ENCODE measurements around the gene KDF1.

Gene KDF1, protein sequence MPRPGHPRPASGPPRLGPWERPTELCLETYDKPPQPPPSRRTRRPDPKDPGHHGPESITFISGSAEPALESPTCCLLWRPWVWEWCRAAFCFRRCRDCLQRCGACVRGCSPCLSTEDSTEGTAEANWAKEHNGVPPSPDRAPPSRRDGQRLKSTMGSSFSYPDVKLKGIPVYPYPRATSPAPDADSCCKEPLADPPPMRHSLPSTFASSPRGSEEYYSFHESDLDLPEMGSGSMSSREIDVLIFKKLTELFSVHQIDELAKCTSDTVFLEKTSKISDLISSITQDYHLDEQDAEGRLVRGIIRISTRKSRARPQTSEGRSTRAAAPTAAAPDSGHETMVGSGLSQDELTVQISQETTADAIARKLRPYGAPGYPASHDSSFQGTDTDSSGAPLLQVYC

GRCh38 chr1:26959722-26960624 is at the start of gene KDF1:
TSS of gene KDF1 (minus strand) at chr1:26960468. CDS start at chr1:26952380, 8,088 bp downstream.
- no peak for DNase-seq

GRCh38 chr1:27009601-27010197 is 49.4 kb upstream of the KDF1 start:
- DNase-seq = no peak

DNA sequence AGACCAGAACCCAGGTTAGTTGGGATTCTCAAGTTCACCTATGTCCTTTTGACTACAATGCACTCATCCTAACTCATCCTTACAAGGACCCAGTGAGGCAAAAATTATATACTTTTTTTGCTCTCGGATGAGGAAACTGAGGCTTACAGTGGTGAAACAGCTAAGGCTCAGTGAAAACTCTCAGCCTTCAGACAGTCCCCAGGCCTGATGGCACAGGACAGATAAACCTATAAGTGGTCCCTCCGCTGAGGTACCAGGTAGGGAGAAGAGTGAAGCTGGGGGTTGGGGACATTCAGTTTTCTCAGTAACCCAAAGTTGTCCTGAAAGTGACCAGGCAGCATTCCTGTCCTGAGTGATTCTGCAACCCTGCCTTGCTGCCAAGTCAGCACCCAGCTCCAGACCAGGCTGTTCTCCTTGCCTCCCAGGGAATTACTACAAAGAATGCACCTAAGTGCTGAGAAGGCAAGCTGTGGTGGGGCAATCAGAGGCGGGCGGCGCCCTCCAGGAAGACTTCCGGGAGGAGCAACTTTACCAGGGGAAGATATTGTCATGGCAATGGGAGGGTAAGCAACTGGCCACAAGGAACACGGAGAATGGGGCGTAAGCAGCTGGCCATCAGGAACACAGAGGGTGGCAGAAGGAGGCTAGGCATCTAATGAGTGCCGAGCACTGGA is 47.8 kb upstream of the KDF1 start:
- DNase-seq = no peak

DNA sequence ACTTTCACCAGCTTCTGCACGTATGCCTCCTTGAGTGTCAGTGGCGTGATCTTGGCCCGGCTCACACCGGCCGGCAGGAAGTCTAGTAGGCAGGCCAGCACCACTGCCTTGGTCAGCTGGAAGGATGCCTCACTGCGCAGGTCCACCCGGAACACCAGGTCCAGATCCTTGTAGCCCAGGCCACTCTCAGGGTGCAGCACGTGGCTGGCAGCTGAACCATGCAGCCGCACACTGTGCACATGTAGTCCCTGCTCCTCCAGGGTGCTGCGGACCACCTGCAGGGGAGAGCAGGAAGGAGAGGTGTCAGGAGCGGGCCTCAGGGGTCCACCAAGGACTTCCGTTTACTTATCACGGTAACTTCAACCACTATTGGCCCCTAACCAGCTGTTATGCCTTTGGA is 46.4 kb upstream of the KDF1 start:
- no peak for DNase-seq

- no peak for DNase-seq
Observed at GRCh38 chr1:27005648-27006496, 45.6 kb upstream of the KDF1 start.

DNA sequence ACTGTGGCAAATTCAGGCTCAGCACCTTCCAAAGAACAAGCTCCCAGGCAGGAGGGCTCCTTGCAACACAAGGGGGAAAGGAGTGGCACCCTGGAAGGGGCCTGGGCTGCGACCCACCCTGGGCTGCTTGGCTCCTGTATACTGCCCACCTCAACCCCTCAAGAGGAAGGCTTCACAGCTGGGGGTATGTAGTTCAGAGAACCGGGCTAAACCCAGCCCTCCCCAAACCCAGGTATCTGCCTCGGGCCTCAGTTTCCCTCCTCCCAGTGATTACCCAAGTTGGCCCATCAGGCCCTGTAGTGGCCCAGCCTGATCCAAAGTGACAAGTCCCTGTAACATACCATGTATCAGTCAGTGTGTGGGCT is 44.9 kb upstream of the KDF1 start:
- no peak for DNase-seq

- no peak for DNase-seq
Observed at GRCh38 chr1:27004471-27005165, 44.4 kb upstream of the KDF1 start.

- no peak for DNase-seq
Observed at GRCh38 chr1:27003745-27004470, 43.6 kb upstream of the KDF1 start.

DNA sequence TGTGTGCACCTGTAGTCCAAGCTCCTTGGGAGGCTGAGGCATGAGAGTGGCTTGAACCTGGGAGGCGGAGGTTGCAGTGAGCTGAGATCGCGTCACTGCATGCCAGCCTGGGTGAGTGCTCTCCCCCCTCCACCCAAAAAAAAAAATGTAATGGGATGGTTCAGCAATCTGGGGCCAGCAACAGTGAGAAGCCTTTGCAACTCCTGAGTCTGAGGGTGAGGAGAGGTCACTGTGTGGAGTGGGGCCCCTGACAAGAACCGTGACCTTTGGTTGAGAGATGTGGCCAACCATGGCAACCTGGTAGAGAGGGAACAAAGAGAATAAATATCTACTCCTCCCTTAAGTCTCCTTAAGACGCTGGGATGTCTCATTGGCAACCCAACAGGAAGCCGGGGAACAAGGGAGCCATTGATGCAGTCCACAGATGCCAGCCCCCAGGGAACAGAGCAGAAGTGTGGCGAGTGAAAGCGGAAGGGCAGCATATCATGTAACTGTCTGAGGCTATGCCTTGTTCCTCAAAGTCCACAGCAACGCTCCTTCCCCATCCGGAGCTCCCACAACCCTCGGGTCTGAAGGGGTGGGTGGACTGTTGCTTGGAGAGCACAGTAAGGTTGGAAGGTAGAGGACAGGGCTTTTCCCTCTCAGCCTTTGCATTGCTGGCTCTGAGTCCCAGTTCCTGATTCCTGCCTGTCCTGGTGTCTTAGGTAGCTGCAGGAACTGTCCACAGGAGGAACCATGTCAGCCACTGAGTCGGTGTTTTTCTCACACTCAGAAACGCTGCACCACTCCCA is 41.5 kb upstream of the KDF1 start:
- DNase-seq = peak; percentile 43 to 84

- DNase-seq = no peak
Observed at GRCh38 chr1:27000817-27001460, 40.7 kb upstream of the KDF1 start.

GRCh38 chr1:27000090-27000816 is 40.0 kb upstream of the KDF1 start:
- DNase-seq = no peak

- no peak for DNase-seq
Observed at GRCh38 chr1:26999440-26999987, 39.2 kb upstream of the KDF1 start.

- DNase-seq = no peak
Observed at GRCh38 chr1:26998429-26999300, 38.4 kb upstream of the KDF1 start.

- no peak for DNase-seq
Observed at GRCh38 chr1:26996665-26997064, 36.4 kb upstream of the KDF1 start.

DNA sequence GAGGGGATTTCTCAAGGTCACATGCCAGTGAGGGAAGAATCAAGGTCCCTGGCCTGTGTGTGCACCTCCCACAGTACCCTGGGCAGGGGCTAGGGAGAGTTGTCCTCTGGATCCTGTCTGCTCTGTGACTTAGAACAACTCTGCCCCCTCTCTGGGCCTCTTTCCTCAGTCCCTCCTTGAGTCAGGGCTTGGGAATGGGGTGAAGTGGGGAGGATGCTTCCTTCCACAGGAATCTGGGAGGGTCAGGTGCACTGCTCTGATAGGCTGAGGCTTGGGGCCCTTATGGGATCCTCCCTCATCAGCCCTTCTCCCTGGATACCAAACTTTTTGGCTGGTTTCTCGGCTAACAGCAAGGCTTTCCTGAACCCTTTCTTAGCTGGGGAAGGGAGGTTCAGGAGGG is 35.8 kb upstream of the KDF1 start:
- DNase-seq = no peak

- no peak for DNase-seq
Observed at GRCh38 chr1:26994787-26995517, 34.7 kb upstream of the KDF1 start.

All from bone marrow (tissue), 2 donors.